Uterus (tissue), 4 donors: Measurements from ENCODE around the gene TRUB2. TPM values are rescaled to one million over a fixed set of nuclear protein-coding genes. Genes with fewer than 3 reads are reported as not detected.
A peak's percentile ranks its signal among the peaks of the same experiment; 100 is the strongest.

Source experiments
- DNase-seq, 2 donors: peaks; one replicate each; pipeline ENCODE4 v3.0.0-alpha.2; 2019 to 2020
- H3K27ac ChIP-seq, 2 donors: fragments of 200-600 bp; sonication (generic); 1 replicate in 1 of 2; 2 replicates in 1 of 2; pipeline ENCODE4 v1.5.1; 2016 to 2018
- H3K27me3 ChIP-seq, 2 donors: fragments of 200-600 bp; sonication (generic); one replicate each; pipeline ENCODE4 v1.5.1; 2018 to 2019; ENCODE audit warnings: control low read depth in 1 of 2
- H3K36me3 ChIP-seq, 2 donors: fragments of 200-600 bp; sonication (generic); one replicate each; pipeline ENCODE4 v1.5.1; 2019; ENCODE audit warnings: control low read depth in 1 of 2
- H3K4me1 ChIP-seq, 2 donors: fragments of 200-600 bp; sonication (generic); one replicate each; pipeline ENCODE4 v1.5.1; 2018 to 2019; ENCODE audit warnings: control low read depth in 1 of 2
- H3K4me3 ChIP-seq, 2 donors: fragments of 200-600 bp; sonication (generic); 1 replicate in 1 of 2; 2 replicates in 1 of 2; pipeline ENCODE4 v1.5.1; 2018 to 2019; ENCODE audit warnings: mild to moderate bottlenecking in 1 of 2
- H3K9me3 ChIP-seq, 2 donors: fragments of 200-600 bp; sonication (generic); one replicate each; pipeline ENCODE4 v1.5.1; 2019; ENCODE audit warnings: control low read depth in 1 of 2
- CTCF ChIP-seq, 4 experiments: fragments of 200-600 bp in 2 of 4; fragments of 450-650 bp in 2 of 4; sonication (generic) in 2 of 4; IDR thresholded peaks; one replicate each; pipeline ENCODE4 v1.5.1; 2016 to 2019; ENCODE audit warnings: antibody characterized with exemption in 4 of 4, mild to moderate bottlenecking in 2 of 4, moderate library complexity in 1 of 4
- POLR2A ChIP-seq, 2 donors: fragments of 450-650 bp; IDR thresholded peaks; one replicate each; pipeline ENCODE4 v1.6.1; 2016; ENCODE audit warnings: antibody characterized with exemption in 2 of 2, mild to moderate bottlenecking in 1 of 2, moderate library complexity in 1 of 2
- intact Hi-C: fragments of 100-400 bp; cut with DNase I; formaldehyde crosslinking; loops from one replicate; pipeline ENCODE4 v1.15.1; 2023; ENCODE audit warnings: low total_unique reads
- total RNA-seq, 4 donors: library from RNA; depleted of rRNA in 3 of 4; stranded (reverse); fragments of >200 nt in 3 of 4; gene quantifications; one replicate each; pipeline versions ENCODE4 v1.1.0 to v1.2.4, GENCODE V29; 2014 to 2023
- donor health status: DM: yes; HTN: yes; CAD: no.

Gene TRUB2
- 10 to 100 TPM in 2 of 4 donors, 1 to 10 TPM in 1, under 1 TPM in 1; 0.29 to 14.0 (median 9.7) TPM for total RNA-seq

GRCh38 chr9:128322404-128323211 lies at the start of gene TRUB2, which contains the start of gene COQ4:
Gene TRUB2, minus strand, starts transcription at chr9:128322447. Its CDS starts 39 bp downstream, at chr9:128322408.
Gene COQ4, plus strand, starts transcription at chr9:128322839. Its CDS starts 20 bp downstream, at chr9:128322859.
- H3K4me1 ChIP-seq, result peaks cover 0 to 17% of the 10 kb centered on the region in 2 donors
- no peaks in the 10 kb centered on the region for H3K27me3 ChIP-seq
- intact Hi-C loops, result no loop called here
- no peaks in the 10 kb centered on the region for H3K9me3 ChIP-seq
- DNase-seq, result peak; percentile 92
- H3K27ac ChIP-seq, result peak within 1 kb of the TSS; percentile 89 to 90
- H3K36me3 ChIP-seq, result no peaks in the 10 kb centered on the region
- TF ChIP-seq CTCF (IDR thresholded peaks at IDR 0.05) (peak in 3 of 4 experiments; percentile 16 to 27 (median 25)), POLR2A (IDR thresholded peaks at IDR 0.05) (peak in 1 of 2 donors; percentile 42)
- peak within 1 kb of the TSS; percentile 85 to 95 for H3K4me3 ChIP-seq

- TF ChIP-seq POLR2A (IDR thresholded peaks at IDR 0.05) (no peak), CTCF (IDR thresholded peaks at IDR 0.05) (no peak)
- H3K27me3 ChIP-seq, result no peaks in the 10 kb centered on the region
- DNase-seq, result no peak
- intact Hi-C loops, result no loop called here
- H3K4me3 ChIP-seq, result peak overlapping the region; percentile 56 to 97
- H3K9me3 ChIP-seq, result no peaks in the 10 kb centered on the region
- peaks cover 5 to 6% of the 10 kb centered on the region in 2 donors for H3K4me1 ChIP-seq
- H3K36me3 ChIP-seq, result no peaks in the 10 kb centered on the region
- H3K27ac ChIP-seq, result peak overlapping the region; percentile 85 to 92
These were observed 49.4 kb upstream of the TRUB2 start for GRCh38 chr9:128371630-128372117.

GRCh38 chr9:128370752-128371629 lies 48.7 kb upstream of the TRUB2 start, which contains the start of gene URM1:
Gene URM1, plus strand, starts transcription at chr9:128371374. Its CDS starts 7 bp downstream, at chr9:128371381.
- H3K4me1 ChIP-seq, result peaks cover 5 to 6% of the 10 kb centered on the region in 2 donors
- no peaks in the 10 kb centered on the region for H3K27me3 ChIP-seq
- intact Hi-C loops, result no loop called here
- TF ChIP-seq CTCF (IDR thresholded peaks at IDR 0.05) (peak in 1 of 4 experiments; percentile 1), POLR2A (IDR thresholded peaks at IDR 0.05) (peak; percentile 84 to 90)
- no peaks in the 10 kb centered on the region for H3K9me3 ChIP-seq
- H3K4me3 ChIP-seq, result peak within 1 kb of the TSS; percentile 56 to 97
- DNase-seq, result peak; percentile 93 to 96
- H3K36me3 ChIP-seq, result no peaks in the 10 kb centered on the region
- H3K27ac ChIP-seq, result peak within 1 kb of the TSS; percentile 92 to 95

GRCh38 chr9:128370367-128370751 lies 48.1 kb upstream of the TRUB2 start:
- peak overlapping the region; percentile 56 to 97 for H3K4me3 ChIP-seq
- H3K9me3 ChIP-seq, result no peaks in the 10 kb centered on the region
- TF ChIP-seq CTCF (IDR thresholded peaks at IDR 0.05) (no peak), POLR2A (IDR thresholded peaks at IDR 0.05) (no peak)
- H3K27ac ChIP-seq, result peak overlapping the region; percentile 92 to 95
- H3K4me1 ChIP-seq, result peaks cover 5 to 6% of the 10 kb centered on the region in 2 donors
- no peaks in the 10 kb centered on the region for H3K36me3 ChIP-seq
- no peak for DNase-seq
- intact Hi-C loops, result no loop called here
- H3K27me3 ChIP-seq, result no peaks in the 10 kb centered on the region
